ENCODE data around the gene IRAK1.
"Not testable (repeated sequence)": the region's sequence is repeated elsewhere in the genome, so short reads cannot be mapped to it uniquely, and the experiment has no call there.

Gene IRAK1

GRCh38 chrX:153995504-153995903, 24.2 kb downstream of the IRAK1 start:
- DNase-seq (ENCODE audit: low spot score) = no peak

GRCh38 chrX:153994398-153994797, 25.3 kb downstream of the IRAK1 start:
- not testable (repeated sequence) for DNase-seq (ENCODE audit: low spot score)

GRCh38 chrX:153993978-153994377, 25.7 kb downstream of the IRAK1 start:
- no peak for DNase-seq (ENCODE audit: low spot score)

- no peak for DNase-seq (ENCODE audit: low spot score)
Measured at GRCh38 chrX:153993079-153993478, 26.6 kb downstream of the IRAK1 start.

- no peak for DNase-seq (ENCODE audit: low spot score)
Measured at GRCh38 chrX:153992180-153992579, 27.5 kb downstream of the IRAK1 start.

- no peak for DNase-seq (ENCODE audit: low spot score)
Measured at GRCh38 chrX:153991013-153991580, 28.6 kb downstream of the IRAK1 start.

- DNase-seq (ENCODE audit: low spot score) = no peak
Measured at GRCh38 chrX:153989973-153990655, 29.6 kb downstream of the IRAK1 start.

GRCh38 chrX:153988493-153988892, 31.2 kb downstream of the IRAK1 start:
- no peak for DNase-seq (ENCODE audit: low spot score)

GRCh38 chrX:153984351-153985178, 35.1 kb downstream of the IRAK1 start:
- no peak for DNase-seq (ENCODE audit: low spot score)

- DNase-seq (ENCODE audit: low spot score) = no peak
Measured at GRCh38 chrX:153983321-153983801, 36.3 kb downstream of the IRAK1 start.

GRCh38 chrX:153981771-153982533, 37.8 kb downstream of the IRAK1 start:
- DNase-seq (ENCODE audit: low spot score) = no peak

GRCh38 chrX:153981231-153981630, 38.5 kb downstream of the IRAK1 start:
- DNase-seq (ENCODE audit: low spot score) = no peak

- DNase-seq (ENCODE audit: low spot score) = not testable (repeated sequence)
Measured at GRCh38 chrX:153980394-153980793, 39.3 kb downstream of the IRAK1 start.

- no peak for DNase-seq (ENCODE audit: low spot score)
Measured at GRCh38 chrX:153974726-153975286, 44.9 kb downstream of the IRAK1 start.

- no peak for DNase-seq (ENCODE audit: low spot score)
Measured at GRCh38 chrX:153974003-153974725, 45.5 kb downstream of the IRAK1 start.

- DNase-seq (ENCODE audit: low spot score) = no peak
Measured at GRCh38 chrX:153973127-153974002, 46.3 kb downstream of the IRAK1 start.

- peak; percentile 90 for DNase-seq (ENCODE audit: low spot score)
Measured at GRCh38 chrX:153972368-153973126, 47.2 kb downstream of the IRAK1 start, which contains the start of gene TMEM187. Gene TMEM187 (plus strand): TSS chrX:153972754. CDS start chrX:153982063, 9,309 bp downstream.

- DNase-seq (ENCODE audit: low spot score) = peak; percentile 74
Measured at GRCh38 chrX:153971450-153972367, 48.0 kb downstream of the IRAK1 start, which contains the start of gene HCFC1. Gene HCFC1 (minus strand): TSS chrX:153971818. CDS start chrX:153970840, 978 bp downstream.
